ENCODE results near the gene PPFIA4.

- TF ChIP-seq FOXA1 (IDR thresholded peaks at IDR 0.05) (no peak), FOXM1 (IDR thresholded peaks at IDR 0.05; ENCODE audit: borderline replicate concordance) (no peak), SP1 (IDR thresholded peaks at IDR 0.05) (no peak), LEF1 (IDR thresholded peaks at IDR 0.05; ENCODE audit: borderline replicate concordance) (no peak), L3MBTL2 (conservative IDR thresholded peaks at IDR 0.05) (no peak), SUZ12 (IDR thresholded peaks at IDR 0.05) (no peak), HDGF (IDR thresholded peaks at IDR 0.05; ENCODE audit: borderline replicate concordance) (no peak), FOXK2 (IDR thresholded peaks at IDR 0.05) (no peak), BHLHE40 (IDR thresholded peaks at IDR 0.05; ENCODE audit: borderline replicate concordance) (no peak)
These were observed 55.4 kb downstream of the PPFIA4 start for GRCh38 chr1:203081465-203082230.
